Gastrocnemius medialis (tissue), 4 donors: ENCODE data around the gene SELL. TPM values are rescaled to one million over a fixed set of nuclear protein-coding genes. Genes with fewer than 3 reads are reported as not detected.

Source experiments
- ATAC-seq, 2 donors: fragments of 150-250 bp; one replicate each; pipeline ENCODE4 v1.9.1; 2016
- DNase-seq, 2 donors: peaks; one replicate each; pipeline ENCODE4 v3.0.0-alpha.2; 2019
- H3K27ac ChIP-seq, 4 donors: fragments of 200-600 bp; sonication (generic); 1 replicate in 1 of 4; 2 replicates in 3 of 4; pipeline ENCODE4 v1.5.1; 2016 to 2018; ENCODE audit warnings: mild to moderate bottlenecking in 2 of 4, moderate library complexity in 1 of 4
- H3K27me3 ChIP-seq, 3 donors: fragments of 200-600 bp; sonication (generic) in 2 of 3; 1 replicate in 1 of 3; 2 replicates in 2 of 3; pipeline versions ENCODE4 v1.5.1 to v1.6.0; 2016 to 2019; ENCODE audit warnings: mild to moderate bottlenecking in 1 of 3, moderate library complexity in 1 of 3
- H3K36me3 ChIP-seq, 2 donors: fragments of 200-600 bp; sonication (generic) in 1 of 2; one replicate each; pipeline ENCODE4 v1.5.1; 2017 to 2018
- H3K4me1 ChIP-seq, 2 donors: fragments of 200-600 bp; sonication (generic) in 1 of 2; one replicate each; pipeline ENCODE4 v1.5.1; 2016 to 2017; ENCODE audit warnings: mild to moderate bottlenecking in 2 of 2
- H3K4me3 ChIP-seq, 4 donors: fragments of 200-600 bp; sonication (generic) in 3 of 4; 1 replicate in 1 of 4; 2 replicates in 3 of 4; pipeline ENCODE4 v1.5.1; 2016 to 2019; ENCODE audit warnings: mild to moderate bottlenecking in 2 of 4
- H3K9me3 ChIP-seq, 3 donors: fragments of 200-600 bp; sonication (generic) in 2 of 3; 1 replicate in 1 of 3; 2 replicates in 2 of 3; pipeline ENCODE4 v1.5.1; 2016 to 2019
- CTCF ChIP-seq, 5 experiments: fragments of 450-650 bp in 3 of 5; fragments of 200-600 bp in 2 of 5; sonication (generic) in 2 of 5; IDR thresholded peaks in 4 of 5; conservative IDR thresholded peaks in 1 of 5; 1 replicate in 4 of 5; 2 replicates in 1 of 5; pipeline ENCODE4 v1.5.1; 2016 to 2019; ENCODE audit warnings: antibody characterized with exemption in 5 of 5, mild to moderate bottlenecking in 3 of 5, moderate library complexity in 3 of 5
- POLR2A ChIP-seq, 2 donors: fragments of 450-650 bp; IDR thresholded peaks; one replicate each; pipeline ENCODE4 v1.6.1; 2017; ENCODE audit warnings: antibody characterized with exemption in 2 of 2, mild to moderate bottlenecking in 2 of 2, moderate library complexity in 2 of 2
- in situ Hi-C, 4 donors: fragments of 200-750 bp; cut with MboI; loops; one replicate each; pipeline versions ENCODE4 v1.15.0 to v1.8.0; 2017; ENCODE audit warnings: low sequenced_read_pairs in 4 of 4
- intact Hi-C: fragments of 100-400 bp; cut with DNase I; formaldehyde crosslinking; loops from one replicate; pipeline ENCODE4 v1.15.1; 2023; ENCODE audit warnings: low total_unique reads
- total RNA-seq, 4 donors: library from RNA; depleted of rRNA; stranded (reverse); fragments of >200 nt; gene quantifications; one replicate each; pipeline versions ENCODE4 v1.1.0 to v1.2.3, GENCODE V29; 2016

The SELL gene
- total RNA-seq, 4 donors from 2014 or later: 0.24 to 0.72 (median 0.55) TPM; not detected in 1

- H3K27me3 ChIP-seq: no peaks in the 10 kb centered on the region
- in situ Hi-C loops (no loop called here), intact Hi-C loops (no loop called here)
- no peak for DNase-seq
- no peak within 1 kb of the TSS for H3K4me3 ChIP-seq
- H3K27ac ChIP-seq: no peak within 1 kb of the TSS
- TF ChIP-seq CTCF (IDR thresholded peaks at IDR 0.05 in 4 of 5, conservative IDR thresholded peaks at IDR 0.05 in 1 of 5) (no peak), POLR2A (IDR thresholded peaks at IDR 0.05) (no peak)
- H3K36me3 ChIP-seq: no peaks in the 10 kb centered on the region
- H3K9me3 ChIP-seq: no peaks in the 10 kb centered on the region
- no peak for ATAC-seq
- no peaks in the 10 kb centered on the region for H3K4me1 ChIP-seq
Measured at GRCh38 chr1:169733924-169734323, 22.5 kb upstream of the SELL start, which contains the start of gene SELE. Gene SELE, minus strand, starts transcription at chr1:169734079. Its CDS starts 467 bp downstream, at chr1:169733612.

- TF ChIP-seq CTCF (IDR thresholded peaks at IDR 0.05 in 4 of 5, conservative IDR thresholded peaks at IDR 0.05 in 1 of 5) (no peak), POLR2A (IDR thresholded peaks at IDR 0.05) (no peak)
- ATAC-seq: no peak
- H3K27ac ChIP-seq: no peak overlapping the region
- H3K9me3 ChIP-seq: no peaks in the 10 kb centered on the region
- DNase-seq: no peak
- no peaks in the 10 kb centered on the region for H3K36me3 ChIP-seq
- intact Hi-C loops: no loop called here
- no peaks in the 10 kb centered on the region for H3K27me3 ChIP-seq
- H3K4me1 ChIP-seq: no peaks in the 10 kb centered on the region
- no peak overlapping the region for H3K4me3 ChIP-seq
- in situ Hi-C loops: no loop called here
Measured at GRCh38 chr1:169731446-169731845, 20.0 kb upstream of the SELL start.

GRCh38 chr1:169729991-169730390 lies 18.6 kb upstream of the SELL start:
- Histone ChIP-seq H3K4me1 (no peaks in the 10 kb centered on the region), H3K27ac (no peak overlapping the region), H3K9me3 (no peaks in the 10 kb centered on the region), H3K36me3 (no peaks in the 10 kb centered on the region), H3K4me3 (no peak overlapping the region), H3K27me3 (no peaks in the 10 kb centered on the region)
- ATAC-seq (no peak), DNase-seq (no peak)
- in situ Hi-C loops: no loop called here
- intact Hi-C loops: no loop called here
- no peak for TF ChIP-seq CTCF (IDR thresholded peaks at IDR 0.05 in 4 of 5, conservative IDR thresholded peaks at IDR 0.05 in 1 of 5)
- no peak for TF ChIP-seq POLR2A (IDR thresholded peaks at IDR 0.05)

- intact Hi-C loops (no loop called here), in situ Hi-C loops (no loop called here)
- no peaks in the 10 kb centered on the region for H3K36me3 ChIP-seq
- ATAC-seq (no peak), DNase-seq (no peak)
- H3K9me3 ChIP-seq: no peaks in the 10 kb centered on the region
- no peak overlapping the region for H3K27ac ChIP-seq
- no peaks in the 10 kb centered on the region for H3K27me3 ChIP-seq
- no peaks in the 10 kb centered on the region for H3K4me1 ChIP-seq
- TF ChIP-seq POLR2A (IDR thresholded peaks at IDR 0.05) (no peak), CTCF (IDR thresholded peaks at IDR 0.05 in 4 of 5, conservative IDR thresholded peaks at IDR 0.05 in 1 of 5) (no peak)
- no peak overlapping the region for H3K4me3 ChIP-seq
Measured at GRCh38 chr1:169727307-169727706, 15.9 kb upstream of the SELL start.

- no peaks in the 10 kb centered on the region for H3K9me3 ChIP-seq
- TF ChIP-seq POLR2A (IDR thresholded peaks at IDR 0.05): no peak
- TF ChIP-seq CTCF (IDR thresholded peaks at IDR 0.05 in 4 of 5, conservative IDR thresholded peaks at IDR 0.05 in 1 of 5): no peak
- no peak for DNase-seq
- H3K4me1 ChIP-seq: no peaks in the 10 kb centered on the region
- no peak overlapping the region for H3K4me3 ChIP-seq
- intact Hi-C loops (no loop called here), in situ Hi-C loops (no loop called here)
- ATAC-seq: no peak
- no peaks in the 10 kb centered on the region for H3K27me3 ChIP-seq
- H3K36me3 ChIP-seq: no peaks in the 10 kb centered on the region
- no peak overlapping the region for H3K27ac ChIP-seq
Measured at GRCh38 chr1:169726851-169727250, 15.4 kb upstream of the SELL start.
